ENCODE results near the gene ZSCAN23.

The ZSCAN23 gene

GRCh38 chr6:28423546-28423945 lies 19.7 kb downstream of the ZSCAN23 start:
- Histone ChIP-seq H3K27me3 (ENCODE audit: insufficient read depth, poor library complexity, severe bottlenecking) (no peaks in the 10 kb centered on the region), H3K27ac (replicated peaks) (no peak overlapping the region), H3K4me3 (replicated peaks; ENCODE audit: insufficient read depth, low read length) (no peak overlapping the region)
- no peak for DNase-seq (ENCODE audit: low read depth in 1 of 2, low spot score in 1 of 2)
- no peak for TF ChIP-seq REST (IDR thresholded peaks at IDR 0.05; ENCODE audit: insufficient replicate concordance, low read depth)
- TF ChIP-seq CTCF (IDR thresholded peaks at IDR 0.05; ENCODE audit: insufficient read depth, low read length), result no peak
- TF ChIP-seq GABPA (IDR thresholded peaks at IDR 0.05; ENCODE audit: low read depth), result no peak
- no peak for TF ChIP-seq SPI1 (IDR thresholded peaks at IDR 0.05; ENCODE audit: borderline replicate concordance, low read depth)
- TF ChIP-seq POLR2AphosphoS5 (IDR thresholded peaks at IDR 0.05; ENCODE audit: low read depth), result no peak

- DNase-seq (ENCODE audit: low read depth in 1 of 2, low spot score in 1 of 2), result no peak
- Histone ChIP-seq H3K27me3 (ENCODE audit: insufficient read depth, poor library complexity, severe bottlenecking) (no peaks in the 10 kb centered on the region), H3K27ac (replicated peaks) (no peak overlapping the region), H3K4me3 (replicated peaks; ENCODE audit: insufficient read depth, low read length) (no peak overlapping the region)
- TF ChIP-seq SPI1 (IDR thresholded peaks at IDR 0.05; ENCODE audit: borderline replicate concordance, low read depth) (no peak), REST (IDR thresholded peaks at IDR 0.05; ENCODE audit: insufficient replicate concordance, low read depth) (no peak), POLR2AphosphoS5 (IDR thresholded peaks at IDR 0.05; ENCODE audit: low read depth) (no peak), CTCF (IDR thresholded peaks at IDR 0.05; ENCODE audit: insufficient read depth, low read length) (no peak)
Observed at GRCh38 chr6:28413681-28414080, 29.6 kb downstream of the ZSCAN23 start.

- Histone ChIP-seq H3K27me3 (ENCODE audit: insufficient read depth, poor library complexity, severe bottlenecking) (no peaks in the 10 kb centered on the region), H3K27ac (replicated peaks) (no peak overlapping the region), H3K4me3 (replicated peaks; ENCODE audit: insufficient read depth, low read length) (no peak overlapping the region)
- TF ChIP-seq CTCF (IDR thresholded peaks at IDR 0.05; ENCODE audit: insufficient read depth, low read length), result no peak
- no peak for TF ChIP-seq GABPA (IDR thresholded peaks at IDR 0.05; ENCODE audit: low read depth)
- TF ChIP-seq SPI1 (IDR thresholded peaks at IDR 0.05; ENCODE audit: borderline replicate concordance, low read depth), result no peak
- no peak for TF ChIP-seq POLR2AphosphoS5 (IDR thresholded peaks at IDR 0.05; ENCODE audit: low read depth)
- no peak for TF ChIP-seq REST (IDR thresholded peaks at IDR 0.05; ENCODE audit: insufficient replicate concordance, low read depth)
- DNase-seq (ENCODE audit: low read depth in 1 of 2, low spot score in 1 of 2), result no peak
Observed at GRCh38 chr6:28410767-28411166, 32.5 kb downstream of the ZSCAN23 start.

Measured in HL-60 (cell line).